Measurements from ENCODE around the gene DCAF11. TPM values are rescaled to one million over a fixed set of nuclear protein-coding genes. Genes with fewer than 3 reads are reported as not detected.
A peak's percentile ranks its signal among the peaks of the same experiment; 100 is the strongest.

DCAF11 gene
- total RNA-seq, 1 donor from 2014 or later, result 26.9 TPM

- Mint-ChIP-seq H3K4me3 (ENCODE audit: unreplicated experiment) (no peak overlapping the region), H3K4me1 (ENCODE audit: low read depth, unreplicated experiment) (peaks cover 6% of the 10 kb centered on the region), H3K27ac (ENCODE audit: unreplicated experiment) (peak overlapping the region; percentile 26), H3K9me3 (ENCODE audit: unreplicated experiment) (no peaks in the 10 kb centered on the region), H3K27me3 (ENCODE audit: low read depth, unreplicated experiment) (no peaks in the 10 kb centered on the region), H3K36me3 (ENCODE audit: low read depth, unreplicated experiment) (peaks cover 42% of the 10 kb centered on the region)
- H2AFZ ChIP-seq (ENCODE audit: low read depth, low read length), result no peak overlapping the region
- no peaks in the 10 kb centered on the region for H3K36me3 ChIP-seq (ENCODE audit: insufficient read depth, low read length)
- H3K9me3 ChIP-seq (ENCODE audit: insufficient read depth, low read depth, low read length), result no peaks in the 10 kb centered on the region
- H3K27ac ChIP-seq (ENCODE audit: low read depth, low read length), result no peak overlapping the region
- no peak for TF ChIP-seq EZH2 (IDR thresholded peaks at IDR 0.05; ENCODE audit: insufficient read depth, low read length)
- TF ChIP-seq, protein P1, sequence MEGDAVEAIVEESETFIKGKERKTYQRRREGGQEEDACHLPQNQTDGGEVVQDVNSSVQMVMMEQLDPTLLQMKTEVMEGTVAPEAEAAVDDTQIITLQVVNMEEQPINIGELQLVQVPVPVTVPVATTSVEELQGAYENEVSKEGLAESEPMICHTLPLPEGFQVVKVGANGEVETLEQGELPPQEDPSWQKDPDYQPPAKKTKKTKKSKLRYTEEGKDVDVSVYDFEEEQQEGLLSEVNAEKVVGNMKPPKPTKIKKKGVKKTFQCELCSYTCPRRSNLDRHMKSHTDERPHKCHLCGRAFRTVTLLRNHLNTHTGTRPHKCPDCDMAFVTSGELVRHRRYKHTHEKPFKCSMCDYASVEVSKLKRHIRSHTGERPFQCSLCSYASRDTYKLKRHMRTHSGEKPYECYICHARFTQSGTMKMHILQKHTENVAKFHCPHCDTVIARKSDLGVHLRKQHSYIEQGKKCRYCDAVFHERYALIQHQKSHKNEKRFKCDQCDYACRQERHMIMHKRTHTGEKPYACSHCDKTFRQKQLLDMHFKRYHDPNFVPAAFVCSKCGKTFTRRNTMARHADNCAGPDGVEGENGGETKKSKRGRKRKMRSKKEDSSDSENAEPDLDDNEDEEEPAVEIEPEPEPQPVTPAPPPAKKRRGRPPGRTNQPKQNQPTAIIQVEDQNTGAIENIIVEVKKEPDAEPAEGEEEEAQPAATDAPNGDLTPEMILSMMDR (IDR thresholded peaks at IDR 0.05; ENCODE audit: insufficient read depth, low read depth, low read length), result no peak
- H3K9ac ChIP-seq (ENCODE audit: low read length), result no peak overlapping the region
- no peak for FAIRE-seq
- H3K4me1 ChIP-seq (ENCODE audit: insufficient read depth, low read length), result peaks cover 6% of the 10 kb centered on the region
- H4K20me1 ChIP-seq (ENCODE audit: insufficient read depth, low read length), result no peaks in the 10 kb centered on the region
- no peaks in the 10 kb centered on the region for H3K27me3 ChIP-seq (ENCODE audit: insufficient read depth, low read length)
- no peak for DNase-seq (ENCODE audit: low read depth)
- no peaks in the 10 kb centered on the region for H3K79me2 ChIP-seq (ENCODE audit: insufficient read depth, low read length)
- no peak overlapping the region for H3K4me3 ChIP-seq (ENCODE audit: insufficient read depth, low read depth, low read length)
- no peak overlapping the region for H3K4me2 ChIP-seq (ENCODE audit: low read length)
Measured at GRCh38 chr14:24098927-24099813, 15.4 kb upstream of the DCAF11 start.

GRCh38 chr14:24100197-24100981, 14.2 kb upstream of the DCAF11 start:
- no peaks in the 10 kb centered on the region for H3K79me2 ChIP-seq (ENCODE audit: insufficient read depth, low read length)
- Mint-ChIP-seq H3K27ac (ENCODE audit: unreplicated experiment) (no peak overlapping the region), H3K36me3 (ENCODE audit: low read depth, unreplicated experiment) (peaks cover 51% of the 10 kb centered on the region), H3K4me1 (ENCODE audit: low read depth, unreplicated experiment) (peaks cover 5% of the 10 kb centered on the region), H3K9me3 (ENCODE audit: unreplicated experiment) (no peaks in the 10 kb centered on the region), H3K4me3 (ENCODE audit: unreplicated experiment) (no peak overlapping the region), H3K27me3 (ENCODE audit: low read depth, unreplicated experiment) (no peaks in the 10 kb centered on the region)
- TF ChIP-seq, protein P1 (IDR thresholded peaks at IDR 0.05; ENCODE audit: insufficient read depth, low read depth, low read length), result no peak
- TF ChIP-seq EZH2 (IDR thresholded peaks at IDR 0.05; ENCODE audit: insufficient read depth, low read length), result no peak
- H3K4me3 ChIP-seq (ENCODE audit: insufficient read depth, low read depth, low read length), result no peak overlapping the region
- no peak overlapping the region for H3K9ac ChIP-seq (ENCODE audit: low read length)
- FAIRE-seq, result no peak
- H3K27ac ChIP-seq (ENCODE audit: low read depth, low read length), result no peak overlapping the region
- H4K20me1 ChIP-seq (ENCODE audit: insufficient read depth, low read length), result no peaks in the 10 kb centered on the region
- no peaks in the 10 kb centered on the region for H3K36me3 ChIP-seq (ENCODE audit: insufficient read depth, low read length)
- H3K4me2 ChIP-seq (ENCODE audit: low read length), result no peak overlapping the region
- H3K4me1 ChIP-seq (ENCODE audit: insufficient read depth, low read length), result no peaks in the 10 kb centered on the region
- no peaks in the 10 kb centered on the region for H3K27me3 ChIP-seq (ENCODE audit: insufficient read depth, low read length)
- H3K9me3 ChIP-seq (ENCODE audit: insufficient read depth, low read depth, low read length), result no peaks in the 10 kb centered on the region
- DNase-seq (ENCODE audit: low read depth), result no peak
- H2AFZ ChIP-seq (ENCODE audit: low read depth, low read length), result no peak overlapping the region

Data from astrocyte (in vitro differentiated cells and primary cell).